ENCODE measurements around the gene SPEN. TPM values are rescaled to one million over a fixed set of nuclear protein-coding genes. Genes with fewer than 3 reads are reported as not detected.

Gene SPEN
- 9.7 and 20.3 TPM in 2 replicates for total RNA-seq

GRCh38 chr1:15847100-15847892 lies at the start of gene SPEN:
SPEN (plus strand) TSS chr1:15847707; CDS start chr1:15848068, 361 bp downstream.

GRCh38 chr1:15807549-15807948 lies 40.0 kb upstream of the SPEN start, which contains the start of gene UQCRHL:
UQCRHL (minus strand) TSS chr1:15807649; CDS start chr1:15807649, 0 bp downstream.

GRCh38 chr1:15975805-15976680 lies 128.5 kb downstream of the SPEN start, which contains the start of gene ZBTB17:
ZBTB17 (minus strand) TSS chr1:15976101; CDS start chr1:15948495, 27,606 bp downstream.

Other genes with a start within 250 kb of the SPEN start
- gene DDI2, start 230.2 kb upstream of the SPEN start, total RNA-seq = 8.3 and 8.4 TPM in 2 replicates
- 30.4 and 47.3 TPM in 2 replicates for gene PLEKHM2, start 163.4 kb upstream of the SPEN start, total RNA-seq
- gene SLC25A34, start 111.4 kb upstream of the SPEN start, total RNA-seq = 0.26 and 0.96 TPM in 2 replicates
- not detected in 2 replicates for gene TMEM82, start 105.2 kb upstream of the SPEN start, total RNA-seq
- 114 and 120 TPM in 2 replicates for gene FBLIM1, start 88.9 kb upstream of the SPEN start, total RNA-seq
- 0.91 and 3.1 TPM in 2 replicates for gene UQCRHL, start 40.1 kb upstream of the SPEN start, total RNA-seq
- gene ZBTB17, start 128.4 kb downstream of the SPEN start, total RNA-seq = 22.0 and 23.4 TPM in 2 replicates
- gene SRARP, start 156.5 kb downstream of the SPEN start, total RNA-seq = not detected in 2 replicates
- 0.26 and 0.32 TPM in 2 replicates for gene HSPB7, start 170.3 kb downstream of the SPEN start, total RNA-seq
- not detected in 2 replicates for gene CLCNKA, start 174.3 kb downstream of the SPEN start, total RNA-seq
- not detected in 2 replicates for gene CLCNKB, start 196.1 kb downstream of the SPEN start, total RNA-seq
- not detected in 2 replicates for gene FAM131C, start 225.9 kb downstream of the SPEN start, total RNA-seq

All from epithelial cell of alveolus of lung (primary cell).